IPS-15b (cell line): Measurements from ENCODE around the gene ADCY1.
"Not testable (repeated sequence)": the region's sequence is repeated elsewhere in the genome, so short reads cannot be mapped to it uniquely, and the experiment has no call there.

ENCODE experiments used
- H3K27me3 ChIP-seq: one replicate; pipeline ENCODE4 v1.6.1; 2013; ENCODE audit warnings: low read length; ENCODE audit not compliant: control insufficient read depth, insufficient read depth
- H3K36me3 ChIP-seq: one replicate; pipeline ENCODE4 v1.6.1; 2013; ENCODE audit warnings: low read length; ENCODE audit not compliant: control insufficient read depth, insufficient read depth
- H3K4me1 ChIP-seq: one replicate; pipeline ENCODE4 v1.6.1; 2013; ENCODE audit warnings: mild to moderate bottlenecking, low read length; ENCODE audit not compliant: control insufficient read depth, insufficient read depth
- H3K4me3 ChIP-seq: one replicate; pipeline ENCODE4 v1.5.1; 2013; ENCODE audit warnings: low read depth, low read length
- H3K9ac ChIP-seq: one replicate; pipeline ENCODE4 v1.6.1; 2013; ENCODE audit warnings: low read depth, mild to moderate bottlenecking, low read length
- H3K9me3 ChIP-seq: one replicate; pipeline ENCODE4 v1.6.1; 2013; ENCODE audit warnings: mild to moderate bottlenecking, low read length; ENCODE audit not compliant: control insufficient read depth, insufficient read depth

Gene ADCY1

DNA sequence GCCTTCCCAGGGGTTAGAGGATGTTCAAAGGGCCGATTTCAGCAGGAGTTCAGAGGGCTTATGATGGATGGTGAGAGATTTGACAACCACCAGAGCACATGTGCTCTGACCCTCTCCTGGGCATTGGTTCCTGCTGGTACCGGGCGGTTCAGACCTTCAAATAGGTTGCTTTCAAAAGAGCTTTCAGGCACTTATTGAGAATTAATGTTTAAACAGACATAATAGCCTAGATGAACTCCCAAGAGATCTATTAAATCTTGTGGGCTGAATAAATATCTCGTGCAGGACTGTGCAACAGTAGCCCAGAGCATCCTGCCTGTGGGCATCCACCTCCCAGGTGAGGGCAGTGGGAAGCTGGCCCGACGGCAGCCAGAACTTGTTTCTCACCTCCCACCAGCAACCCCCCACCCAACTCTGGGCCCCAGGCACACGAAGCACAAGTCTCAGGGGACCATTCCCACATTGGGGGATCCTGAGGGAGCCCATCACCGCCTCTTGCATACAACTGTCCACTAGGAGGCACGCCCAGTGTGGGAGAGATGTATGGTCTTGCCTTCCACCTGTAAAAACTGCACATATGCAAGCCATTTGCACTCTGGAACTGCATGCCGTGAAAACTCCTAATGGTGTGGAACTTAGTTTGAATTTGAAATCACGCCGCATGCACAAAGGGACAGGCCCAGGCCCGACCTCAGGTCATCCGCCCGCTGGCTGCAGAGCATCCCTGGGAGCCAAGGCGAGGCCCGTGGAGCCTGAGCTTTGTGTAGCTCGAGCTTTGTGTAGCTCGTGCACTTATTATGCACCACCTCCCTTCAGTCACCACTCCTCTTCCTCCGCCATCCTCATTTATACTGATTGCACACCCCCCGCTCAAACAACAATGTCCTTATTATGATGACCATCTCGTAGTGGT, 147.8 kb downstream of the ADCY1 start:
- Histone ChIP-seq H3K27me3 (no peaks in the 10 kb centered on the region), H3K9me3 (no peaks in the 10 kb centered on the region), H3K4me1 (no peaks in the 10 kb centered on the region), H3K9ac (no peak overlapping the region), H3K36me3 (peaks cover 17% of the 10 kb centered on the region), H3K4me3 (no peak overlapping the region)

DNA sequence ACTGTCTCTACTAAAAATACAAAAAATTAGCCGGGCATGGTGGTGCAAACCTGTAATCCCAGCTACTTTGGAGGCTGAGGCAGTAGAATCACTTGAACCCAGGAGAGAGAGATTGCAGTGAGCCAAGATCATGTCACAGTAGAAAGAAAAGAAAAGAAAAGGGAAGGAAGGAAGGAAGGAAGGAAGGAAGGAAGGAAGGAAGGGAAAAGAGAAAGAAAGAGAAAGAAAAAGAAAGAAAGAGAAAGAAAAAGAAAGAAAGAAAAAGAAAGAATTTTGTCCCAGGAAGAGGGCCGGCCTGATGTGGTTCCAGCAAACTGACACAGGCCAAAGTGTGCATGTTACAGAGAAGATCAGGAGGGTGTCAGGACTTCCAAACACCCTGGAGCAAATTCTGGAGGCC, 151.1 kb downstream of the ADCY1 start:
- H3K36me3 ChIP-seq: peaks cover 18% of the 10 kb centered on the region

GRCh38 chr7:45726883-45727282, 152.7 kb downstream of the ADCY1 start:
- Histone ChIP-seq H3K4me1 (no peaks in the 10 kb centered on the region), H3K9me3 (no peaks in the 10 kb centered on the region), H3K36me3 (peaks cover 18% of the 10 kb centered on the region), H3K27me3 (no peaks in the 10 kb centered on the region), H3K4me3 (no peak overlapping the region), H3K9ac (no peak overlapping the region)

More for the DNA sequence above, 151.1 kb downstream of the ADCY1 start:
- H3K27me3 ChIP-seq, H3K4me3 ChIP-seq, H3K9me3 ChIP-seq, H3K9ac ChIP-seq, H3K4me1 ChIP-seq: not testable (repeated sequence)

GRCh38 chr7:45731692-45732443, 157.7 kb downstream of the ADCY1 start:
- H3K9ac ChIP-seq, H3K27me3 ChIP-seq, H3K9me3 ChIP-seq, H3K36me3 ChIP-seq, H3K4me1 ChIP-seq, H3K4me3 ChIP-seq: not testable (repeated sequence)

- not testable (repeated sequence) for H3K4me3 ChIP-seq, H3K36me3 ChIP-seq, H3K9me3 ChIP-seq, H3K4me1 ChIP-seq, H3K27me3 ChIP-seq, H3K9ac ChIP-seq
Measured at GRCh38 chr7:45738920-45739319, 164.8 kb downstream of the ADCY1 start.

DNA sequence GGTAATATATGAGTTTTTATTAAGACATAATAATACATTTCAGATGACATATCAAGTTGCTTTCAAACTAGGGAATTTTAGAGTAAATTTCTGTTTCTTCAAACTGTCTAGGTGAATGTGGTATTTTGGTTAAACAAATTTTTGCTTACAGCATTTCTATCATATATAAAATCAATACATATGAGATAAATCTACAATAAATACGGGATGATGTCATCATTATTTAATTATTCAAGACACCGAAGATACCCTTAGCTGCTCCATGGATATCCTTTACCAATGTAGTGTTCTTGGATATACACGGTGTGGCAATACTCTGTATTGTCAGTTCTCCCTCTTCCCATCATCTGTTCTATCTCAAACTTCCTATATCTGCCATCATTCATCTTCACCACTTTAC, 166.4 kb downstream of the ADCY1 start:
- not testable (repeated sequence) for H3K4me3 ChIP-seq, H3K27me3 ChIP-seq, H3K9ac ChIP-seq, H3K36me3 ChIP-seq, H3K9me3 ChIP-seq, H3K4me1 ChIP-seq

- not testable (repeated sequence) for H3K36me3 ChIP-seq
Measured at GRCh38 chr7:45748976-45749375, 174.8 kb downstream of the ADCY1 start.

GRCh38 chr7:45751352-45751751, 177.2 kb downstream of the ADCY1 start:
- not testable (repeated sequence) for H3K9me3 ChIP-seq, H3K4me3 ChIP-seq, H3K27me3 ChIP-seq, H3K9ac ChIP-seq, H3K4me1 ChIP-seq, H3K36me3 ChIP-seq

More at GRCh38 chr7:45748976-45749375, 174.8 kb downstream of the ADCY1 start:
- H3K4me3 ChIP-seq, H3K27me3 ChIP-seq, H3K9ac ChIP-seq, H3K9me3 ChIP-seq, H3K4me1 ChIP-seq: not testable (repeated sequence)

DNA sequence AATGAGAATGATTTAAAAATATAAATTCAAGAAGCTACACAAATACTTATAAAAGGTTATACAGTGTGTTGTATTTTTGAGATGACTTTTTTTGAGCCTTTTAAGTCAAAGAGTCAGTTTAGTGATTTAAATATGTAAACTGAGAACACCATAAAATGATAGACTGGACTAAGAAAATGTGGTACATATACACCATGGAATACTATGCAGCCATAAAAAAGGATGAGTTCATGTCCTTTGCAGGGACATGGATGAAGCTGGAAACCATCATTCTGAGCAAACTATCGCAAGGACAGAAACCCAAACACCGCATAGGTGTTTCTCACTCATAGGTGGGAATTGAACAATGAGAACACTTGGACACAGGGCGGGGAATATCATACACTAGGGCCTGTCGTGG, 182.2 kb downstream of the ADCY1 start:
- not testable (repeated sequence) for H3K9me3 ChIP-seq, H3K36me3 ChIP-seq, H3K4me1 ChIP-seq, H3K9ac ChIP-seq, H3K27me3 ChIP-seq, H3K4me3 ChIP-seq

GRCh38 chr7:45756757-45757156, 182.6 kb downstream of the ADCY1 start:
- not testable (repeated sequence) for H3K4me3 ChIP-seq, H3K4me1 ChIP-seq, H3K9ac ChIP-seq

GRCh38 chr7:45759464-45759863, 185.3 kb downstream of the ADCY1 start:
- not testable (repeated sequence) for H3K9ac ChIP-seq, H3K4me1 ChIP-seq, H3K9me3 ChIP-seq, H3K27me3 ChIP-seq, H3K4me3 ChIP-seq, H3K36me3 ChIP-seq

More at GRCh38 chr7:45756757-45757156, 182.6 kb downstream of the ADCY1 start:
- H3K9me3 ChIP-seq, H3K36me3 ChIP-seq, H3K27me3 ChIP-seq: not testable (repeated sequence)
